HCT116 (cell line): ENCODE measurements around the gene CYP46A1. TPM values are rescaled to one million over a fixed set of nuclear protein-coding genes. Genes with fewer than 3 reads are reported as not detected.

Source experiments
- ATAC-seq: fragments of 200-7000 bp; cut with Tn5 transposase; 2 replicates; pipeline ENCODE4 v1.9.1; 2020; ENCODE audit warnings: mild to moderate bottlenecking, moderate library complexity
- BruUV-seq: library from RNA; stranded (reverse); fragments of 400-500 nt; replicated peaks from 2 replicates; lab custom pipeline; 2021; lab: Mats Ljungman, UMichigan
- CTCF ChIA-PET: fragments of 300-600 bp; sonication (Branson Sonifier 250); formaldehyde crosslinking; loops from one replicate; lab custom pipeline; 2021; ENCODE audit warnings: antibody characterized with exemption; lab: Charles Lee
- POLR2A ChIA-PET: fragments of 300-600, 350-600 bp; sonication (Branson Sonifier 250); formaldehyde crosslinking; loops from one replicate; lab custom pipeline; 2021; ENCODE audit warnings: antibody characterized with exemption; lab: Charles Lee
- RAD21 ChIA-PET, 2 experiments: fragments of 300-600 bp; sonication (Branson Sonifier 250); formaldehyde crosslinking; loops; one replicate each; lab custom pipeline; 2023; ENCODE audit warnings: low total read pairs in 2 of 2; ENCODE audit not compliant: uncharacterized antibody in 2 of 2, unreplicated experiment in 2 of 2, low non-redundant PET in 1 of 2; lab: Charles Lee
- DNase-seq: peaks from one replicate; pipeline ENCODE4 v3.0.0-alpha.2; 2010; ENCODE audit warnings: low read depth, low spot score
- H2AFZ ChIP-seq: fragments of 200-600 bp; shearing (Covaris generic), sonication (generic); 2 replicates; pipeline ENCODE4 v1.6.1; 2017; ENCODE audit warnings: low read depth, mixed run types, mixed read lengths, antibody characterized with exemption, low read length; ENCODE audit not compliant: poor library complexity, severe bottlenecking
- H3K27ac ChIP-seq: 2 replicates; pipeline ENCODE4 v1.5.1; 2012; ENCODE audit warnings: low read depth, low read length
- H3K27me3 ChIP-seq: fragments of 200-600 bp; sonication (generic); 2 replicates; pipeline ENCODE4 v1.6.1; 2016; ENCODE audit warnings: mixed run types, low read length, mixed read lengths; ENCODE audit not compliant: insufficient read depth
- H3K36me3 ChIP-seq, 2 experiments: fragments of 200-500 bp in 1 of 2; fragments of 200-600 bp in 1 of 2; sonication (Bioruptor generic) in 1 of 2; sonication (generic) in 1 of 2; 2 replicates each; pipeline versions ENCODE4 v1.5.1 to v1.6.1; 2014 to 2016; ENCODE audit warnings: low read length in 2 of 2, inconsistent platforms in 1 of 2, mixed read lengths in 1 of 2, mixed run types in 1 of 2; ENCODE audit not compliant: insufficient read depth in 2 of 2, control insufficient read depth in 1 of 2
- H3K4me1 ChIP-seq, 2 experiments: fragments of 200-600 bp in 1 of 2; sonication (generic) in 1 of 2; 2 replicates each; pipeline versions ENCODE4 v1.5.1 to v1.6.1; 2012 to 2017; ENCODE audit warnings: low read length in 2 of 2, inconsistent platforms in 1 of 2, mild to moderate bottlenecking in 1 of 2, mixed read lengths in 1 of 2, mixed run types in 1 of 2, moderate library complexity in 1 of 2; ENCODE audit not compliant: insufficient read depth in 2 of 2, control insufficient read depth in 1 of 2
- H3K4me2 ChIP-seq: fragments of 200-600 bp; sonication (generic); 2 replicates; pipeline ENCODE4 v1.6.1; 2017; ENCODE audit warnings: mixed run types, low read length, mixed read lengths
- H3K4me3 ChIP-seq, 2 experiments: fragments of 200-600 bp in 1 of 2; sonication (generic) in 1 of 2; replicated peaks in 1 of 2; 2 replicates each; pipeline ENCODE4 v1.5.1; 2011 to 2016; ENCODE audit warnings: low read length in 2 of 2, control low read depth in 1 of 2, low read depth in 1 of 2, mild to moderate bottlenecking in 1 of 2, mixed read lengths in 1 of 2, mixed run types in 1 of 2
- H3K79me2 ChIP-seq: fragments of 200-600 bp; sonication (generic); 2 replicates; pipeline ENCODE4 v1.6.1; 2017; ENCODE audit warnings: mild to moderate bottlenecking, mixed run types, low read length, moderate library complexity, mixed read lengths; ENCODE audit not compliant: insufficient read depth
- H3K9ac ChIP-seq: fragments of 200-600 bp; sonication (generic); 2 replicates; pipeline ENCODE4 v1.6.1; 2016; ENCODE audit warnings: low read length, mixed read lengths
- H3K9me2 ChIP-seq: fragments of 200-600 bp; sonication (generic), shearing (Covaris generic); 2 replicates; pipeline ENCODE4 v1.6.1; 2017; ENCODE audit warnings: mixed run types, mild to moderate bottlenecking, moderate library complexity; ENCODE audit not compliant: insufficient read depth
- H3K9me3 ChIP-seq, 2 experiments: fragments of 200-500 bp in 1 of 2; fragments of 200-600 bp in 1 of 2; sonication (Bioruptor generic) in 1 of 2; sonication (generic) in 1 of 2; 2 replicates each; pipeline ENCODE4 v1.6.1; 2014 to 2017; ENCODE audit warnings: low read length in 2 of 2, mixed read lengths in 2 of 2, inconsistent platforms in 1 of 2, low read depth in 1 of 2, mild to moderate bottlenecking in 1 of 2, mixed run types in 1 of 2, moderate library complexity in 1 of 2; ENCODE audit not compliant: control insufficient read depth in 1 of 2, insufficient read depth in 1 of 2
- H4K20me1 ChIP-seq: fragments of 200-600 bp; sonication (generic), shearing (Covaris generic); 2 replicates; pipeline ENCODE4 v1.6.1; 2017; ENCODE audit warnings: mixed run types, mild to moderate bottlenecking, moderate library complexity; ENCODE audit not compliant: insufficient read depth
- CBX3 ChIP-seq: IDR thresholded peaks from 2 replicates; pipeline ENCODE4 v1.6.1; 2012; ENCODE audit warnings: low read depth
- CEBPB ChIP-seq: IDR thresholded peaks from 2 replicates; pipeline ENCODE4 v1.6.1; 2012; ENCODE audit warnings: low read depth
- EGR1 ChIP-seq: IDR thresholded peaks from 2 replicates; pipeline ENCODE4 v1.6.1; 2012; ENCODE audit warnings: low read depth
- ELF1 ChIP-seq: IDR thresholded peaks from 2 replicates; pipeline ENCODE4 v1.6.1; 2012; ENCODE audit warnings: low read depth, borderline replicate concordance
- EZH2 ChIP-seq: fragments of 200-600 bp; sonication (generic); IDR thresholded peaks from 2 replicates; pipeline ENCODE4 v1.6.1; 2017; ENCODE audit warnings: antibody characterized with exemption, mixed run types
- EZH2phosphoT487 ChIP-seq: fragments of 200-600 bp; IDR thresholded peaks from 2 replicates; pipeline ENCODE4 v1.6.1; 2018; ENCODE audit warnings: antibody characterized with exemption, borderline replicate concordance
- POLR2A ChIP-seq: IDR thresholded peaks from 2 replicates; pipeline ENCODE4 v1.7.0; 2011; ENCODE audit warnings: borderline replicate concordance; ENCODE audit not compliant: insufficient read depth, insufficient read length; ENCODE audit errors: extremely low read depth
- POLR2AphosphoS5 ChIP-seq: IDR thresholded peaks from 2 replicates; pipeline ENCODE4 v1.6.1; 2011; ENCODE audit warnings: mild to moderate bottlenecking, low read depth, low read length, moderate library complexity
- SIN3A ChIP-seq: IDR thresholded peaks from 2 replicates; pipeline ENCODE4 v1.6.1; 2012; ENCODE audit warnings: low read depth
- SP1 ChIP-seq: IDR thresholded peaks from 2 replicates; pipeline ENCODE4 v1.6.1; 2012; ENCODE audit warnings: low read depth
- SRF ChIP-seq: IDR thresholded peaks from 2 replicates; pipeline ENCODE4 v1.6.1; 2012; ENCODE audit warnings: low read depth
- YY1 ChIP-seq: IDR thresholded peaks from 2 replicates; pipeline ENCODE4 v1.6.1; 2011; ENCODE audit warnings: low read length, low read depth, moderate library complexity, mild to moderate bottlenecking; ENCODE audit not compliant: insufficient replicate concordance; ENCODE audit errors: extremely low read depth
- ZFX ChIP-seq: fragments of 450-650 bp; IDR thresholded peaks from 2 replicates; pipeline ENCODE4 v1.6.1; 2017
- ZNF274 ChIP-seq: fragments of 200-500 bp; sonication (Bioruptor generic); IDR thresholded peaks from 2 replicates; pipeline ENCODE4 v1.6.1; 2014; ENCODE audit warnings: mild to moderate bottlenecking, low read depth, low read length, inconsistent platforms
- intact Hi-C: fragments of 100-400 bp; cut with micrococcal nuclease; formaldehyde crosslinking; loops from 2 replicates; pipeline ENCODE4 v1.10.0; 2022
- total RNA-seq: library from RNA; stranded (reverse); gene quantifications from one replicate; pipeline ENCODE4 v1.2.1, GENCODE V29; 2021; ENCODE audit not compliant: unreplicated experiment
- TF ChIP-seq, protein P1 (sequence below): IDR thresholded peaks from 2 replicates; pipeline ENCODE4 v1.6.1; 2012
- TF ChIP-seq, protein P2 (sequence below), 3 experiments: fragments of 200-600 bp in 1 of 3; sonication (generic) in 1 of 3; IDR thresholded peaks in 2 of 3; conservative IDR thresholded peaks in 1 of 3; 2 replicates each; pipeline ENCODE4 v1.5.1; 2012 to 2017; ENCODE audit warnings: low read depth in 2 of 3, low read length in 2 of 3, antibody characterized with exemption in 1 of 3, borderline replicate concordance in 1 of 3, control low read depth in 1 of 3, mild to moderate bottlenecking in 1 of 3, mixed read lengths in 1 of 3, mixed run types in 1 of 3, moderate library complexity in 1 of 3; ENCODE audit not compliant: insufficient read depth in 1 of 3
- TF ChIP-seq, protein P3 (sequence below): IDR thresholded peaks from 2 replicates; pipeline ENCODE4 v1.6.1; 2012; ENCODE audit warnings: low read depth
- TF ChIP-seq, protein P4 (sequence below): IDR thresholded peaks from 2 replicates; pipeline ENCODE4 v1.6.1; 2011; ENCODE audit warnings: mild to moderate bottlenecking, low read length, moderate library complexity; ENCODE audit not compliant: insufficient replicate concordance; ENCODE audit errors: extremely low read depth
- TF ChIP-seq, protein P5 (sequence below): IDR thresholded peaks from 2 replicates; pipeline ENCODE4 v1.6.1; 2012

CYP46A1 gene
- total RNA-seq, 1 experiment from 2014 or later, result 0.76 TPM

DNA sequence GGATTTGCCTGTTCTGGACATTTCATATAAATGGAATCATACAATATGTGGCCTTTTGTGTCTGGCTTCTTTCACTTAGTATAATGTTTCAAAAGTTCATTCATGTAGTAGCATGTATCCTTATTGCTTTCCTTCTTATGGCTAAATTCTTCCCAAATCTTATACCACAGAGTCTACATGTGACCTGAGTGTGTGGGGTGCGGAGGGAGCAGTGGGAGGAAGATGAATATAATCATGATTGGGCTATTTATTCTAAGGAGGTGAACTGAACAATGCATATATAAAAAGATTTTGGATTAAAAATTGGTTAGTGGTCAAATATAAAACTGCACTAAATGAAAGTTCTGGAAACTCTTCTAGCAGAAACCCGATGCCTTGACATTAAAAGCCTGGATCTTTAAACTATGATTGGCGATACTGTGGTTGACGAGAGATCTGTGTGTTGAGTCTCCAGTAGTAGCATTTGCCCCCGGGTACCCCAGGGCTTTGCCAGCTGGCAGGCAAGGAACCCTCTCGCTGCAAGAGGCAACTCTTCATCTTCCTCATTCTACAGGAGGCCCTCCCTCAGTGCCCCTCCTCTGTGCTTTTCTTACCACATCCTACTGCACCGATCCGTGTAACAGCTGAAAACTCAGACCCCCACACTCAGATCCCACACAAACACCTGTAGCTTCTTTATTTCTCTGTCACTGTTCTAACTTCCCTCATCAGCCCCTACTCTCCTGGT lies 2.6 kb downstream of the CYP46A1 start:
- TF ChIP-seq, protein P1, sequence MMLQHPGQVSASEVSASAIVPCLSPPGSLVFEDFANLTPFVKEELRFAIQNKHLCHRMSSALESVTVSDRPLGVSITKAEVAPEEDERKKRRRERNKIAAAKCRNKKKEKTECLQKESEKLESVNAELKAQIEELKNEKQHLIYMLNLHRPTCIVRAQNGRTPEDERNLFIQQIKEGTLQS, result no peak
- TF ChIP-seq, protein P2, sequence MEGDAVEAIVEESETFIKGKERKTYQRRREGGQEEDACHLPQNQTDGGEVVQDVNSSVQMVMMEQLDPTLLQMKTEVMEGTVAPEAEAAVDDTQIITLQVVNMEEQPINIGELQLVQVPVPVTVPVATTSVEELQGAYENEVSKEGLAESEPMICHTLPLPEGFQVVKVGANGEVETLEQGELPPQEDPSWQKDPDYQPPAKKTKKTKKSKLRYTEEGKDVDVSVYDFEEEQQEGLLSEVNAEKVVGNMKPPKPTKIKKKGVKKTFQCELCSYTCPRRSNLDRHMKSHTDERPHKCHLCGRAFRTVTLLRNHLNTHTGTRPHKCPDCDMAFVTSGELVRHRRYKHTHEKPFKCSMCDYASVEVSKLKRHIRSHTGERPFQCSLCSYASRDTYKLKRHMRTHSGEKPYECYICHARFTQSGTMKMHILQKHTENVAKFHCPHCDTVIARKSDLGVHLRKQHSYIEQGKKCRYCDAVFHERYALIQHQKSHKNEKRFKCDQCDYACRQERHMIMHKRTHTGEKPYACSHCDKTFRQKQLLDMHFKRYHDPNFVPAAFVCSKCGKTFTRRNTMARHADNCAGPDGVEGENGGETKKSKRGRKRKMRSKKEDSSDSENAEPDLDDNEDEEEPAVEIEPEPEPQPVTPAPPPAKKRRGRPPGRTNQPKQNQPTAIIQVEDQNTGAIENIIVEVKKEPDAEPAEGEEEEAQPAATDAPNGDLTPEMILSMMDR (IDR thresholded peaks at IDR 0.05 in 2 of 3, conservative IDR thresholded peaks at IDR 0.05 in 1 of 3; ENCODE audit: borderline replicate concordance in 1 of 3, insufficient read depth in 1 of 3, low read depth in 2 of 3, low read length in 2 of 3), result no peak
- no peak for TF ChIP-seq YY1
- no peak for TF ChIP-seq POLR2AphosphoS5
- TF ChIP-seq SP1, result no peak
- TF ChIP-seq ZFX, result no peak
- TF ChIP-seq EGR1, result no peak
- TF ChIP-seq ZNF274, result no peak
- TF ChIP-seq, protein P3, sequence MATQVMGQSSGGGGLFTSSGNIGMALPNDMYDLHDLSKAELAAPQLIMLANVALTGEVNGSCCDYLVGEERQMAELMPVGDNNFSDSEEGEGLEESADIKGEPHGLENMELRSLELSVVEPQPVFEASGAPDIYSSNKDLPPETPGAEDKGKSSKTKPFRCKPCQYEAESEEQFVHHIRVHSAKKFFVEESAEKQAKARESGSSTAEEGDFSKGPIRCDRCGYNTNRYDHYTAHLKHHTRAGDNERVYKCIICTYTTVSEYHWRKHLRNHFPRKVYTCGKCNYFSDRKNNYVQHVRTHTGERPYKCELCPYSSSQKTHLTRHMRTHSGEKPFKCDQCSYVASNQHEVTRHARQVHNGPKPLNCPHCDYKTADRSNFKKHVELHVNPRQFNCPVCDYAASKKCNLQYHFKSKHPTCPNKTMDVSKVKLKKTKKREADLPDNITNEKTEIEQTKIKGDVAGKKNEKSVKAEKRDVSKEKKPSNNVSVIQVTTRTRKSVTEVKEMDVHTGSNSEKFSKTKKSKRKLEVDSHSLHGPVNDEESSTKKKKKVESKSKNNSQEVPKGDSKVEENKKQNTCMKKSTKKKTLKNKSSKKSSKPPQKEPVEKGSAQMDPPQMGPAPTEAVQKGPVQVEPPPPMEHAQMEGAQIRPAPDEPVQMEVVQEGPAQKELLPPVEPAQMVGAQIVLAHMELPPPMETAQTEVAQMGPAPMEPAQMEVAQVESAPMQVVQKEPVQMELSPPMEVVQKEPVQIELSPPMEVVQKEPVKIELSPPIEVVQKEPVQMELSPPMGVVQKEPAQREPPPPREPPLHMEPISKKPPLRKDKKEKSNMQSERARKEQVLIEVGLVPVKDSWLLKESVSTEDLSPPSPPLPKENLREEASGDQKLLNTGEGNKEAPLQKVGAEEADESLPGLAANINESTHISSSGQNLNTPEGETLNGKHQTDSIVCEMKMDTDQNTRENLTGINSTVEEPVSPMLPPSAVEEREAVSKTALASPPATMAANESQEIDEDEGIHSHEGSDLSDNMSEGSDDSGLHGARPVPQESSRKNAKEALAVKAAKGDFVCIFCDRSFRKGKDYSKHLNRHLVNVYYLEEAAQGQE, result no peak
- TF ChIP-seq, protein P4, sequence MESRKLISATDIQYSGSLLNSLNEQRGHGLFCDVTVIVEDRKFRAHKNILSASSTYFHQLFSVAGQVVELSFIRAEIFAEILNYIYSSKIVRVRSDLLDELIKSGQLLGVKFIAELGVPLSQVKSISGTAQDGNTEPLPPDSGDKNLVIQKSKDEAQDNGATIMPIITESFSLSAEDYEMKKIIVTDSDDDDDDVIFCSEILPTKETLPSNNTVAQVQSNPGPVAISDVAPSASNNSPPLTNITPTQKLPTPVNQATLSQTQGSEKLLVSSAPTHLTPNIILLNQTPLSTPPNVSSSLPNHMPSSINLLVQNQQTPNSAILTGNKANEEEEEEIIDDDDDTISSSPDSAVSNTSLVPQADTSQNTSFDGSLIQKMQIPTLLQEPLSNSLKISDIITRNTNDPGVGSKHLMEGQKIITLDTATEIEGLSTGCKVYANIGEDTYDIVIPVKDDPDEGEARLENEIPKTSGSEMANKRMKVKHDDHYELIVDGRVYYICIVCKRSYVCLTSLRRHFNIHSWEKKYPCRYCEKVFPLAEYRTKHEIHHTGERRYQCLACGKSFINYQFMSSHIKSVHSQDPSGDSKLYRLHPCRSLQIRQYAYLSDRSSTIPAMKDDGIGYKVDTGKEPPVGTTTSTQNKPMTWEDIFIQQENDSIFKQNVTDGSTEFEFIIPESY, result no peak
- TF ChIP-seq ELF1, result no peak
- no peak for TF ChIP-seq CBX3
- no peak for TF ChIP-seq SRF
- no peak for TF ChIP-seq POLR2A
- TF ChIP-seq, protein P5, sequence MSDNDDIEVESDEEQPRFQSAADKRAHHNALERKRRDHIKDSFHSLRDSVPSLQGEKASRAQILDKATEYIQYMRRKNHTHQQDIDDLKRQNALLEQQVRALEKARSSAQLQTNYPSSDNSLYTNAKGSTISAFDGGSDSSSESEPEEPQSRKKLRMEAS, result no peak
- TF ChIP-seq SIN3A, result no peak
- TF ChIP-seq CEBPB, result no peak
- no peak for TF ChIP-seq EZH2
- no peak for TF ChIP-seq EZH2phosphoT487
- ATAC-seq (no peak), DNase-seq (no peak)
- no TSS peak for BruUV-seq
- CTCF ChIA-PET, result interaction anchor here (1.2 to 2.0 kb wide), 6 partner anchors 9 to 196 kb away, joined by 3 to 4 read pairs (median 4); no protein-coding TSS in a partner anchor
- Histone ChIP-seq H3K4me3 (no peak overlapping the region), H3K4me2 (no peak overlapping the region), H3K36me3 (no peaks in the 10 kb centered on the region), H2AFZ (no peak overlapping the region), H3K9me2 (no peaks in the 10 kb centered on the region), H3K27ac (no peak overlapping the region), H3K9me3 (no peaks in the 10 kb centered on the region), H3K4me1 (peaks cover 4 to 26% of the 10 kb centered on the region in 2 experiments; a peak in 2 of 4 replicates), H3K27me3 (no peaks in the 10 kb centered on the region; the same call in 1 of the 2 replicates), H3K79me2 (no peaks in the 10 kb centered on the region), H3K9ac (no peak overlapping the region), H4K20me1 (no peaks in the 10 kb centered on the region)
- POLR2A ChIA-PET, result no interaction called here
- RAD21 ChIA-PET, result no interaction called here
- intact Hi-C loops, result no loop called here
